ENCODE data around the gene LRIG1.

DNA sequence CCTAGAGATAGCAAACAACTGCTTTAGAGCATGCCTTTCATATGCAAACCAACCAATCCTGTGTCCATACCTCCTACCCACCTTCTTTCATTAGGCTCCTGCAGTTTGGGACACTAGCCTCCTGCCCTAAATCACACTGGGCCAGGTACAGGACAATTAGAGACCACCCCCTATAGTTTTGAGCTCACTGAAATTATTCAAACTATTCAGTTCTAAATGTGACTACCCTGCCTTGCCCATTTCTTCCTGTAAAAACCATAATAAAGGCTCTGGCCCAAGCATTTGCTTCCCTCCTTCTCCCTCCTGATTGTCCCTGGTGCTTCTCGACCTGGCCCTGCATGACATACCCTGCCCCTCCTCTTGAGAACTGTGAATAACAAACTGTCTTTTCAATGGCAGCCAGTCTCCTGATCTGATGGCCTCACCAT lies 31.4 kb upstream of the LRIG1 start:
- TF ChIP-seq ASH2L (IDR thresholded peaks at IDR 0.05; ENCODE audit: borderline replicate concordance, low read depth) (no peak), IKZF2 (IDR thresholded peaks at IDR 0.05) (no peak), EZH2 (IDR thresholded peaks at IDR 0.05; ENCODE audit: borderline replicate concordance, control insufficient read depth, low read depth, low read length) (no peak), FOS (IDR thresholded peaks at IDR 0.05; ENCODE audit: borderline replicate concordance, extremely low read depth, insufficient read length) (no peak)
- TF ChIP-seq, protein P1, sequence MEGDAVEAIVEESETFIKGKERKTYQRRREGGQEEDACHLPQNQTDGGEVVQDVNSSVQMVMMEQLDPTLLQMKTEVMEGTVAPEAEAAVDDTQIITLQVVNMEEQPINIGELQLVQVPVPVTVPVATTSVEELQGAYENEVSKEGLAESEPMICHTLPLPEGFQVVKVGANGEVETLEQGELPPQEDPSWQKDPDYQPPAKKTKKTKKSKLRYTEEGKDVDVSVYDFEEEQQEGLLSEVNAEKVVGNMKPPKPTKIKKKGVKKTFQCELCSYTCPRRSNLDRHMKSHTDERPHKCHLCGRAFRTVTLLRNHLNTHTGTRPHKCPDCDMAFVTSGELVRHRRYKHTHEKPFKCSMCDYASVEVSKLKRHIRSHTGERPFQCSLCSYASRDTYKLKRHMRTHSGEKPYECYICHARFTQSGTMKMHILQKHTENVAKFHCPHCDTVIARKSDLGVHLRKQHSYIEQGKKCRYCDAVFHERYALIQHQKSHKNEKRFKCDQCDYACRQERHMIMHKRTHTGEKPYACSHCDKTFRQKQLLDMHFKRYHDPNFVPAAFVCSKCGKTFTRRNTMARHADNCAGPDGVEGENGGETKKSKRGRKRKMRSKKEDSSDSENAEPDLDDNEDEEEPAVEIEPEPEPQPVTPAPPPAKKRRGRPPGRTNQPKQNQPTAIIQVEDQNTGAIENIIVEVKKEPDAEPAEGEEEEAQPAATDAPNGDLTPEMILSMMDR (IDR thresholded peaks at IDR 0.05 in 2 of 3, conservative IDR thresholded peaks at IDR 0.05 in 1 of 3; ENCODE audit: control insufficient read depth in 2 of 3, extremely low read depth in 1 of 3, insufficient read depth in 1 of 3, low read depth in 3 of 3, low read length in 3 of 3), result no peak
